Loucy (cell line): Measurements from ENCODE around the gene SLC38A3.

Source experiments
- EZH2phosphoT487 ChIP-seq: fragments of 200-600 bp; IDR thresholded peaks from 2 replicates; pipeline ENCODE4 v1.6.1; 2018; ENCODE audit warnings: antibody characterized with exemption, mild to moderate bottlenecking, moderate library complexity, borderline replicate concordance
- TF ChIP-seq, protein P1 (sequence below): fragments of 200-600 bp; sonication (generic); conservative IDR thresholded peaks from 2 replicates; pipeline ENCODE4 v1.5.1; 2014; ENCODE audit warnings: mild to moderate bottlenecking, antibody characterized with exemption, low read length

DNA sequence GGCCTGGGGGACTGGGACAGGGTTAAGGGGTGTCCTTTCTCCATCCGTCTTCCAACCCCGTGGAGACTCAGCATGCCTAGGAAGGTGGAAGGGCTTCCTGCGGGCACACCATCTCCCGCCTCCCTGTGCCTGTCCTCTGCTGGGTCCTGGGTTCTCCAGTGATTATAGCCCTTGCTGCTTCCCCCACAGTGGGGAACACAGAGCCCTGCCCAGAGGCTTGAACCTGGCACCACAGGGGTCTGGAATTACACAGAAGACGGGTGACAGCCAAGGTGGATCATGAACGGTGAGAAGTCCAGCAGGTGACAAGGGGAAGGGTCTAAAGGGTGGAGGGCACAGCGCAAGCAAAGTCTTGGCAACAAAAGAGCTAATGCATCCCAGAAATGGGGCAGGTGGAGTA is 57.7 kb downstream of the SLC38A3 start:
- TF ChIP-seq, protein P1, sequence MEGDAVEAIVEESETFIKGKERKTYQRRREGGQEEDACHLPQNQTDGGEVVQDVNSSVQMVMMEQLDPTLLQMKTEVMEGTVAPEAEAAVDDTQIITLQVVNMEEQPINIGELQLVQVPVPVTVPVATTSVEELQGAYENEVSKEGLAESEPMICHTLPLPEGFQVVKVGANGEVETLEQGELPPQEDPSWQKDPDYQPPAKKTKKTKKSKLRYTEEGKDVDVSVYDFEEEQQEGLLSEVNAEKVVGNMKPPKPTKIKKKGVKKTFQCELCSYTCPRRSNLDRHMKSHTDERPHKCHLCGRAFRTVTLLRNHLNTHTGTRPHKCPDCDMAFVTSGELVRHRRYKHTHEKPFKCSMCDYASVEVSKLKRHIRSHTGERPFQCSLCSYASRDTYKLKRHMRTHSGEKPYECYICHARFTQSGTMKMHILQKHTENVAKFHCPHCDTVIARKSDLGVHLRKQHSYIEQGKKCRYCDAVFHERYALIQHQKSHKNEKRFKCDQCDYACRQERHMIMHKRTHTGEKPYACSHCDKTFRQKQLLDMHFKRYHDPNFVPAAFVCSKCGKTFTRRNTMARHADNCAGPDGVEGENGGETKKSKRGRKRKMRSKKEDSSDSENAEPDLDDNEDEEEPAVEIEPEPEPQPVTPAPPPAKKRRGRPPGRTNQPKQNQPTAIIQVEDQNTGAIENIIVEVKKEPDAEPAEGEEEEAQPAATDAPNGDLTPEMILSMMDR: no peak
- TF ChIP-seq EZH2phosphoT487: no peak
